HepG2 (cell line): ENCODE results near the gene NKX2-2. TPM values are rescaled to one million over a fixed set of nuclear protein-coding genes. Genes with fewer than 3 reads are reported as not detected.

Experiments used
- ATAC-seq: fragments of 200-7000 bp; cut with Tn5 transposase; 3 replicates; pipeline ENCODE4 v1.9.1; 2020; ENCODE audit warnings: mild to moderate bottlenecking, moderate library complexity
- BruUV-seq: library from RNA; stranded (reverse); fragments of 400-500 nt; replicated peaks from 2 replicates; lab custom pipeline; 2021; lab: Mats Ljungman, UMichigan
- CTCF ChIA-PET: fragments of 300-600 bp; formaldehyde crosslinking; extraction: SDS; loops from one replicate; lab custom pipeline; 2021; ENCODE audit warnings: low total read pairs, inconsistent platforms, low intra/inter-chr PET ratio; lab: Yijun Ruan, JAX
- POLR2A ChIA-PET: fragments of 350-600 bp; sonication (Branson Sonifier 250); formaldehyde crosslinking; loops from one replicate; lab custom pipeline; 2020; ENCODE audit warnings: antibody characterized with exemption, inconsistent platforms; lab: Yijun Ruan, JAX
- DNase-seq: peaks from one replicate; pipeline ENCODE4 v3.0.0-alpha.2; 2015; ENCODE audit warnings: low spot score
- FAIRE-seq: peaks from 3 replicates; lab custom pipeline; 2011; peaks lifted over from hg19 to GRCh38; lab: Jason Lieb, UNC
- H2AFZ ChIP-seq: one replicate; pipeline ENCODE4 v1.6.1; 2011; ENCODE audit warnings: low read length, inconsistent platforms
- H3K27ac ChIP-seq: fragments of 300-600 bp; 3 replicates; pipeline ENCODE4 v1.8.0; 2011; ENCODE audit warnings: mixed run types, mild to moderate bottlenecking, mixed read lengths, low read length, inconsistent platforms; ENCODE audit not compliant: insufficient read depth; ENCODE audit errors: extremely low read length
- H3K27me3 ChIP-seq, 2 experiments: fragments of 200-600 bp in 1 of 2; 2 replicates in 1 of 2; 3 replicates in 1 of 2; pipeline versions ENCODE4 v1.6.0 to v1.8.0; 2011; ENCODE audit warnings: low read length in 2 of 2, mild to moderate bottlenecking in 2 of 2, moderate library complexity in 2 of 2, inconsistent platforms in 1 of 2; ENCODE audit not compliant: insufficient read depth in 2 of 2, control insufficient read depth in 1 of 2
- H3K36me3 ChIP-seq, 2 experiments: fragments of 200-600 bp in 1 of 2; replicated peaks in 1 of 2; 2 replicates in 1 of 2; 3 replicates in 1 of 2; pipeline versions ENCODE4 v1.5.1 to v1.8.0; 2011; ENCODE audit warnings: low read length in 2 of 2, inconsistent platforms in 1 of 2; ENCODE audit not compliant: insufficient read depth in 2 of 2, control insufficient read depth in 1 of 2
- H3K4me1 ChIP-seq: 2 replicates; pipeline ENCODE4 v1.5.1; 2012; ENCODE audit warnings: low read length, inconsistent platforms; ENCODE audit not compliant: insufficient read depth
- H3K4me2 ChIP-seq: 2 replicates; pipeline ENCODE4 v1.6.0; 2011; ENCODE audit warnings: low read depth, low read length, inconsistent platforms
- H3K4me3 ChIP-seq, 3 experiments: fragments of 200-600 bp in 1 of 3; sonication (generic), shearing (Covaris generic) in 1 of 3; replicated peaks in 1 of 3; 2 replicates each; pipeline ENCODE4 v1.5.1; 2011 to 2016; ENCODE audit warnings: low read length in 3 of 3, inconsistent platforms in 2 of 3, low read depth in 2 of 3, mild to moderate bottlenecking in 2 of 3, control low read depth in 1 of 3, mixed read lengths in 1 of 3; ENCODE audit not compliant: insufficient read depth in 1 of 3
- H3K79me2 ChIP-seq: one replicate; pipeline ENCODE4 v1.6.1; 2011; ENCODE audit warnings: low read length, inconsistent platforms; ENCODE audit not compliant: insufficient read depth
- H3K9ac ChIP-seq: 2 replicates; pipeline ENCODE4 v1.6.0; 2011; ENCODE audit warnings: mild to moderate bottlenecking, low read depth, low read length, inconsistent platforms; ENCODE audit not compliant: insufficient read depth
- H3K9me3 ChIP-seq: 2 replicates; pipeline ENCODE4 v1.5.1; 2012; ENCODE audit warnings: mild to moderate bottlenecking, low read length
- H4K20me1 ChIP-seq: 2 replicates; pipeline ENCODE4 v1.6.0; 2011; ENCODE audit warnings: inconsistent platforms, mild to moderate bottlenecking, low read length, moderate library complexity; ENCODE audit not compliant: insufficient read depth
- ATF7 ChIP-seq, 2 experiments: fragments of 450-650 bp in 1 of 2; sonication (generic) in 1 of 2; formaldehyde crosslinking in 1 of 2; IDR thresholded peaks; 2 replicates each; pipeline versions ENCODE4 v1.4.0 to v1.6.1; 2016 to 2020; ENCODE audit warnings: antibody characterized with exemption in 1 of 2, mild to moderate bottlenecking in 1 of 2, missing genetic modification reagents in 1 of 2
- EEA1 ChIP-seq: sonication (generic); formaldehyde crosslinking; IDR thresholded peaks from 2 replicates; pipeline ENCODE4 v1.5.1; 2020; ENCODE audit warnings: mild to moderate bottlenecking, missing genetic modification reagents, borderline replicate concordance
- HNRNPUL1 ChIP-seq: fragments of 200-400 bp; formaldehyde crosslinking; IDR thresholded peaks from 2 replicates; pipeline ENCODE4 v1.6.1; 2017; ENCODE audit warnings: low read depth, mild to moderate bottlenecking, low read length, moderate library complexity
- JDP2 ChIP-seq: sonication (generic); formaldehyde crosslinking; IDR thresholded peaks from 2 replicates; pipeline ENCODE4 v1.8.1; 2022; ENCODE audit warnings: missing genetic modification reagents, borderline replicate concordance
- THYN1 ChIP-seq: sonication (generic); formaldehyde crosslinking; IDR thresholded peaks from 2 replicates; pipeline ENCODE4 v1.8.1; 2023; ENCODE audit warnings: low read depth, mild to moderate bottlenecking, moderate library complexity, missing genetic modification reagents, borderline replicate concordance
- TSC22D2 ChIP-seq: sonication (generic); formaldehyde crosslinking; IDR thresholded peaks from 2 replicates; pipeline ENCODE4 v1.5.1; 2020; ENCODE audit warnings: missing genetic modification reagents, mild to moderate bottlenecking, borderline replicate concordance
- ZBTB21 ChIP-seq: sonication (generic); formaldehyde crosslinking; IDR thresholded peaks from 2 replicates; pipeline ENCODE4 v1.4.0; 2020; ENCODE audit warnings: missing genetic modification reagents
- ZNF101 ChIP-seq: sonication (generic); formaldehyde crosslinking; IDR thresholded peaks from 2 replicates; pipeline ENCODE4 v1.4.0; 2020; ENCODE audit warnings: mild to moderate bottlenecking, low read depth, missing genetic modification reagents, borderline replicate concordance
- ZNF501 ChIP-seq: sonication (generic); formaldehyde crosslinking; IDR thresholded peaks from 2 replicates; pipeline ENCODE4 v1.5.1; 2020; ENCODE audit warnings: mild to moderate bottlenecking, moderate library complexity, missing genetic modification reagents
- ZNF777 ChIP-seq: sonication (generic); formaldehyde crosslinking; IDR thresholded peaks from 2 replicates; pipeline ENCODE4 v1.4.0; 2020; ENCODE audit warnings: missing genetic modification reagents
- WGBS: methylation state at CpG from one replicate; pipeline ENCODE4 v1.1.6; 2017; ENCODE audit warnings: low lambda C conversion rate; 5-methylcytosine and 5-hydroxymethylcytosine counted together
- in situ Hi-C: cut with HindIII; loops from 2 replicates; pipeline ENCODE4 v1.10.0; 2017; ENCODE audit warnings: low pct_unique_long_range_greater_than_20kb; ENCODE audit not compliant: extremely low pct_ligation_motif_present
- intact Hi-C: fragments of 100-400 bp; cut with micrococcal nuclease; formaldehyde crosslinking; loops from one replicate; pipeline ENCODE4 v1.10.0; 2022; ENCODE audit not compliant: unreplicated experiment
- polyA plus RNA-seq, 8 experiments: library from polyadenylated mRNA; depleted of rRNA in 3 of 8; stranded (reverse) in 7 of 8; unstranded in 1 of 8; fragments of >200 nt; fragmentation: Illumina TruSeq in 4 of 8; extraction: Trizol in 4 of 8; gene quantifications; 2 replicates each; pipeline versions ENCODE4 v1.2.1 to v1.2.3, GENCODE V29; 2011 to 2016; ENCODE audit warnings: low read depth in 4 of 8, missing spikeins in 1 of 8, mixed read lengths in 1 of 8; ENCODE audit not compliant: insufficient read depth in 1 of 8
- total RNA-seq, 5 experiments: library from RNA; depleted of rRNA; stranded (reverse); fragments of >200 nt; fragmentation: Illumina TruSeq; extraction: Trizol; gene quantifications; 2 replicates each; pipeline ENCODE4 v1.2.3, GENCODE V29; 2016; ENCODE audit warnings: low read depth in 1 of 5
- TF ChIP-seq, protein P1 (sequence below): sonication (generic); formaldehyde crosslinking; IDR thresholded peaks from 2 replicates; pipeline ENCODE4 v1.4.0; 2020; ENCODE audit warnings: missing genetic modification reagents, low read depth, mild to moderate bottlenecking, borderline replicate concordance
- TF ChIP-seq, protein P2 (sequence below): sonication (generic); formaldehyde crosslinking; IDR thresholded peaks from 2 replicates; pipeline ENCODE4 v1.5.0; 2020; ENCODE audit warnings: mild to moderate bottlenecking, missing genetic modification reagents
- TF ChIP-seq, protein P3 (sequence below): sonication (generic); formaldehyde crosslinking; conservative IDR thresholded peaks from 2 replicates; pipeline ENCODE4 v1.8.0; 2022; ENCODE audit warnings: low read depth, missing genetic modification reagents

NKX2-2 gene
- total and polyA plus RNA-seq, 2 of the 13 experiments (the other 11 are each of a cell fraction or from before 2014, with no cell fraction given): not detected

GRCh38 chr20:21465799-21466198, 48.1 kb downstream of the NKX2-2 start:
- Histone ChIP-seq H3K27me3 (peaks cover 0 to 3% of the 10 kb centered on the region in 2 experiments; a peak in 3 of 5 replicates), H3K79me2 (no peaks in the 10 kb centered on the region), H3K9ac (no peak overlapping the region), H3K4me1 (no peaks in the 10 kb centered on the region), H3K4me3 (no peak overlapping the region), H2AFZ (no peak overlapping the region), H4K20me1 (no peaks in the 10 kb centered on the region), H3K4me2 (no peak overlapping the region), H3K36me3 (no peaks in the 10 kb centered on the region), H3K9me3 (0 out of 2 replicates have a peak, but pooled peaks cover 5% of the 10 kb centered on the region), H3K27ac (no peak overlapping the region)
- DNase-seq (no peak), FAIRE-seq (no peak), ATAC-seq (no peak)
- in situ Hi-C loops (no loop called here), intact Hi-C loops (no loop called here)
- ChIA-PET CTCF (no interaction called here), POLR2A (no interaction called here)
- BruUV-seq: no TSS peak
- TF ChIP-seq, protein P1, sequence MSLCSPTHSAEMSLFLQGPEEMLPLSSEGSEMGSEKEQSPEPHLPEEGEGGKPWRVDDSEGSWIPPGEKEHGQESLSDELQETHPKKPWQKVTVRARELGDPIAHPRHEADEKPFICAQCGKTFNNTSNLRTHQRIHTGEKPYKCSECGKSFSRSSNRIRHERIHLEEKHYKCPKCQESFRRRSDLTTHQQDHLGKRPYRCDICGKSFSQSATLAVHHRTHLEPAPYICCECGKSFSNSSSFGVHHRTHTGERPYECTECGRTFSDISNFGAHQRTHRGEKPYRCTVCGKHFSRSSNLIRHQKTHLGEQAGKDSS (CRISPR knock-in tag): no peak
- TF ChIP-seq JDP2 (CRISPR knock-in tag): no peak

DNA sequence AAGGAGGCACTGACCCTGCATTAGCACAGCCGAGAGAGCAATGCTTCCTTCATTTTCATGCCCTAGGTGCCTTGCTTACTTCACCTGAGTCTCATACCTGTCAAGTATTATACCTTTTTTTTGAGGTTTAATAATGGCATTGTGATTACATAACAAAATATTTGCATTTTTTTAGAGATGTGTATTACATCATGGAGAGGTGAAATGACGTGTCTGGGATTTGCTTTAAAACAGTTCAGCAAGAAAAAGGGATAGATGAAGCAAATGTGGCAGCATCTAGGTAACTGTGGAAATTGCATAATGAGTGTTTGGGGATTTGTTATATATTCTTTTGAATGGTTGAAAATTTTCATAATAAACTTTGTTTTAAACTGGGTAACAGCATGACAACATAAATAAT, 48.9 kb downstream of the NKX2-2 start:
- H3K79me2 ChIP-seq: no peaks in the 10 kb centered on the region
- POLR2A ChIA-PET: no interaction called here
- 0 out of 2 replicates have a peak, but pooled peaks cover 5% of the 10 kb centered on the region for H3K9me3 ChIP-seq
- FAIRE-seq (no peak), ATAC-seq (no peak), DNase-seq (no peak)
- intact Hi-C loops: no loop called here
- in situ Hi-C loops: no loop called here
- no peak overlapping the region for H2AFZ ChIP-seq
- H3K27me3 ChIP-seq: peaks cover 0 to 3% of the 10 kb centered on the region in 2 experiments; a peak in 3 of 5 replicates
- CTCF ChIA-PET: no interaction called here
- no peak overlapping the region for H3K4me2 ChIP-seq
- H3K27ac ChIP-seq: no peak overlapping the region
- H3K4me3 ChIP-seq: no peak overlapping the region
- 6% methylated on average over 2 of the region's 2 CpGs for WGBS
- H3K9ac ChIP-seq: no peak overlapping the region
- no peaks in the 10 kb centered on the region for H4K20me1 ChIP-seq
- no TSS peak for BruUV-seq
- H3K36me3 ChIP-seq: no peaks in the 10 kb centered on the region
- H3K4me1 ChIP-seq: no peaks in the 10 kb centered on the region
- TF ChIP-seq THYN1 (CRISPR knock-in tag): no peak
- TF ChIP-seq ATF7 (IDR thresholded peaks at IDR 0.05): peak; percentile 74
- TF ChIP-seq ATF7 (CRISPR knock-in tag; IDR thresholded peaks at IDR 0.05): no peak
- TF ChIP-seq TSC22D2 (CRISPR knock-in tag): no peak
- no peak for TF ChIP-seq JDP2 (CRISPR knock-in tag)
- TF ChIP-seq ZBTB21 (CRISPR knock-in tag): no peak
- no peak for TF ChIP-seq ZNF101
- TF ChIP-seq, protein P2, sequence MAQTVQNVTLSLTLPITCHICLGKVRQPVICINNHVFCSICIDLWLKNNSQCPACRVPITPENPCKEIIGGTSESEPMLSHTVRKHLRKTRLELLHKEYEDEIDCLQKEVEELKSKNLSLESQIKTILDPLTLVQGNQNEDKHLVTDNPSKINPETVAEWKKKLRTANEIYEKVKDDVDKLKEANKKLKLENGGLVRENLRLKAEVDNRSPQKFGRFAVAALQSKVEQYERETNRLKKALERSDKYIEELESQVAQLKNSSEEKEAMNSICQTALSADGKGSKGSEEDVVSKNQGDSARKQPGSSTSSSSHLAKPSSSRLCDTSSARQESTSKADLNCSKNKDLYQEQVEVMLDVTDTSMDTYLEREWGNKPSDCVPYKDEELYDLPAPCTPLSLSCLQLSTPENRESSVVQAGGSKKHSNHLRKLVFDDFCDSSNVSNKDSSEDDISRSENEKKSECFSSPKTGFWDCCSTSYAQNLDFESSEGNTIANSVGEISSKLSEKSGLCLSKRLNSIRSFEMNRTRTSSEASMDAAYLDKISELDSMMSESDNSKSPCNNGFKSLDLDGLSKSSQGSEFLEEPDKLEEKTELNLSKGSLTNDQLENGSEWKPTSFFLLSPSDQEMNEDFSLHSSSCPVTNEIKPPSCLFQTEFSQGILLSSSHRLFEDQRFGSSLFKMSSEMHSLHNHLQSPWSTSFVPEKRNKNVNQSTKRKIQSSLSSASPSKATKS: no peak
- no peak for TF ChIP-seq HNRNPUL1
- no peak for TF ChIP-seq ZNF501 (CRISPR knock-in tag)
- no peak for TF ChIP-seq ZNF777 (CRISPR knock-in tag)
- TF ChIP-seq, protein P3, sequence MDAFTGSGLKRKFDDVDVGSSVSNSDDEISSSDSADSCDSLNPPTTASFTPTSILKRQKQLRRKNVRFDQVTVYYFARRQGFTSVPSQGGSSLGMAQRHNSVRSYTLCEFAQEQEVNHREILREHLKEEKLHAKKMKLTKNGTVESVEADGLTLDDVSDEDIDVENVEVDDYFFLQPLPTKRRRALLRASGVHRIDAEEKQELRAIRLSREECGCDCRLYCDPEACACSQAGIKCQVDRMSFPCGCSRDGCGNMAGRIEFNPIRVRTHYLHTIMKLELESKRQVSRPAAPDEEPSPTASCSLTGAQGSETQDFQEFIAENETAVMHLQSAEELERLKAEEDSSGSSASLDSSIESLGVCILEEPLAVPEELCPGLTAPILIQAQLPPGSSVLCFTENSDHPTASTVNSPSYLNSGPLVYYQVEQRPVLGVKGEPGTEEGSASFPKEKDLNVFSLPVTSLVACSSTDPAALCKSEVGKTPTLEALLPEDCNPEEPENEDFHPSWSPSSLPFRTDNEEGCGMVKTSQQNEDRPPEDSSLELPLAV (CRISPR knock-in tag): no peak
- TF ChIP-seq EEA1 (CRISPR knock-in tag): no peak
